Erythroblast (primary cell): Measurements from ENCODE around the gene TCEANC.

Experiments used
- GATA1 ChIP-seq: IDR thresholded peaks from 2 replicates; pipeline ENCODE4 v1.6.1; 2011; ENCODE audit warnings: low read depth, mild to moderate bottlenecking, control low read depth, low read length, moderate library complexity
- POLR2A ChIP-seq: IDR thresholded peaks from 2 replicates; pipeline ENCODE4 v1.6.1; 2011; ENCODE audit warnings: mild to moderate bottlenecking, low read length

- TF ChIP-seq POLR2A (no peak), GATA1 (no peak)
Observed at GRCh38 chrX:13659063-13659462, 6.1 kb downstream of the TCEANC start.
